ENCODE results near the gene STIP1. TPM values are rescaled to one million over a fixed set of nuclear protein-coding genes. Genes with fewer than 3 reads are reported as not detected.
"Not testable (repeated sequence)": the region's sequence is repeated elsewhere in the genome, so short reads cannot be mapped to it uniquely, and the experiment has no call there.

The STIP1 gene
- total RNA-seq, 3 donors from 2014 or later, result 439 to 477 (median 457) TPM

DNA sequence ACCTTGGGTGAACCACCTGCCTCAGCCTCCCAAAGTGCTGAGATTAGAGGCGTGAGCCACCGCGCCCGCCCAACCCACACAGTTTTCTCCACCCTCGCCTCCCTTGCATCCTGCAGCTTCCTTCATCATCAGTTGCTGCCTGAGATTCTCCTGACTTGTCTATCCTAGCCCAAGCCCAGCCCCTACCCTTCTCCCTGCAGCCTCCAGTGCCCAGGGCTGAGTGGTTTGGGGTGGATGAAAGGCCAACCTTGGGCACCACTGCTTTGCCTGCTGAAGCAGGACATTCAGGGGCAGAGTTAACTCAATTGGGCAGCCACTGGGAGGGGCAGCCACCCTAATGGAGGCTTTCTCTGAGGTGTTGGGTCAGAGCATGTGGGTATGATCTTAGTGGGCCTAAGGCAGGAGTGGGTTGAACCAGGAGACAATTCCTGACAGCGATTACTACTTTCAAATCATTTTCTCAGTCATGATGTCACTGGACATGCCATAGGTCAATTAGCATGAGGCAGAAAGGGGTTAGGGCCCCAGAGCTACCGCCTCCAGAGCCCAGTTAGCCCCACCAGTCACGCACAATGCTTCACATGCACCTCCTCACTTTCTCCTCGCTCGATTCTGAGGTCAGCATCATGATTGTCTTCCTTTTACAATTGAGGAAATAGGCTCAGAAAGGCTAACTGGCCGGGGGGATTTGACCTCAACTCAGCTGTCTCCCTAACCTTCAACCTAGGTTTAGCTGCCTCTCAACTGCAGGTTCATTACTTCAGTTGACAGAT, 53.9 kb downstream of the STIP1 start:
- Mint-ChIP-seq H3K36me3 (ENCODE audit: insufficient read depth) (peaks cover 2% of the 10 kb centered on the region), H3K4me1 (ENCODE audit: low read depth) (peaks cover 40% of the 10 kb centered on the region), H3K9me3 (no peaks in the 10 kb centered on the region), H3K4me3 (peak overlapping the region; percentile 89), H3K27me3 (ENCODE audit: low read depth) (no peaks in the 10 kb centered on the region)
- DNase-seq, result no peak
- ATAC-seq, result no peak

- Mint-ChIP-seq H3K36me3 (ENCODE audit: insufficient read depth) (peaks cover 2% of the 10 kb centered on the region), H3K9me3 (no peaks in the 10 kb centered on the region), H3K27me3 (ENCODE audit: low read depth) (no peaks in the 10 kb centered on the region), H3K4me1 (ENCODE audit: low read depth) (peaks cover 33% of the 10 kb centered on the region), H3K4me3 (peak within 1 kb of the TSS; percentile 89)
- peak; percentile 97 for DNase-seq
- ATAC-seq, result peak; percentile 72 to 73
Observed at GRCh38 chr11:64240435-64241240, 54.7 kb downstream of the STIP1 start, which contains the start of gene FKBP2. FKBP2 (plus strand) TSS chr11:64241095; CDS start chr11:64242388, 1,293 bp downstream.

DNA sequence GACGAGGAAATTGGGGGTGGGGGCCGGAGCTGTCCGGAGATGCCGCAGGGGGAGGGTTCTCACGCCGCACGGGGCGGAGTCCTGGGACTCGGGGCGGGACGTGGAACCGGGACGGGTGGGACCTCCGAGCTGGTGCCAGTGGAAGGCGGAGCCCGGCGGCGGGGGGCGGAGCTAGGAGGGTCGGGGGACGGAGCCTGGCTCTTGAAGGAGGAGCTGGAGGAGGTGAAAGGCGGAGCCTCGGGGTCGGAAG, 55.2 kb downstream of the STIP1 start:
- H3K4me1 Mint-ChIP-seq (ENCODE audit: low read depth), result peaks cover 31% of the 10 kb centered on the region
- H3K36me3 Mint-ChIP-seq (ENCODE audit: insufficient read depth), result peaks cover 2% of the 10 kb centered on the region
- DNase-seq (peak; percentile 100), ATAC-seq (peak; percentile 82 to 84)
- peak overlapping the region; percentile 89 for H3K4me3 Mint-ChIP-seq
- H3K27me3 Mint-ChIP-seq (ENCODE audit: low read depth), result no peaks in the 10 kb centered on the region
- no peaks in the 10 kb centered on the region for H3K9me3 Mint-ChIP-seq

DNA sequence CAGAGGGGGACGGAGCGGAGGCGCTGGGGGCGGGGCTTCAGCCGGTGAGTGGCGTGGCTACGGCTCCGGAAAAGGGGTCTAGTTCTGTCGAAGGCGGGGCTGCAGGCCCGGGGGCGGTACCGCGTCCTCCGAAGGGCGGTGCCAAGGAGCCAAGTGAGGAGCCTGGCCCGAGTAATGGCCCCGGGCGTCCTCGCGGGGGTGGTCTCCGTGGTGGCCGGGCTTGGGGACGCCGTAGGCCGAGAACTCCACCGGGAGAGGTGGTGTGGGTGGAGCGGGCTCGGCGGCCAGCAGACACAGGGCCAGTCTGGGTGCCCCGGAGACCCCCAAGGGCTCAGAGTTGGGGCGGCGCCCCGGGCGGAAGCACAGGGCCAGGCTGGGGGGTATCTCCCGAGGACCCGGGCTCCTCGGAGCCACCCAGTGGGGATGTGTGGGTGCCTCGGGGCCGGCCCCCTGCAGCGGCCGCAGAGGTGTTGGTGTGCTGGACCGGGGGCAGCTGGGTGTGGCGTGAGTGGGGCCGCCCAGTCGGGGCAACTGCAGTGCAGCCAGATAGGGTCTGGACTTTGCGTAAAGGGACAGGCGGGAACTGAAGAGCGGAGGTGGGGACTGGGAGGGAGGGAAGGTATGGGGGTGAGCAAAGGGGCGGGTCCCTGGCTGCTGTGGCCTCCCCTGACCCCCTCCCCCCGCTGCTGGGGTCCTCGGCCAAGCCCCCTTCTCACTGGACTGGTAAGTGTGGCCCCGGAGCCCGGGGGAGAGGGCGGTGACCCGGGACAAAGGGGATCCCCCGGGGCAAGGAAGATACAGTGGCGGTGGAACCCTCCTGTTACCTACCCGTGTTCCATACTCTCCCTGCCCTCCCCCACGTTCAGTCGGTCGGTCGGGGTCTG, 55.8 kb downstream of the STIP1 start:
- ATAC-seq (peak; percentile 1), DNase-seq (no peak)
- Mint-ChIP-seq H3K4me3 (peak overlapping the region; percentile 89), H3K27me3 (ENCODE audit: low read depth) (no peaks in the 10 kb centered on the region), H3K9me3 (no peaks in the 10 kb centered on the region), H3K36me3 (ENCODE audit: insufficient read depth) (peaks cover 2% of the 10 kb centered on the region), H3K4me1 (ENCODE audit: low read depth) (peaks cover 31% of the 10 kb centered on the region)

GRCh38 chr11:64243236-64243854, 57.4 kb downstream of the STIP1 start:
- DNase-seq (no peak), ATAC-seq (no peak)
- H3K9me3 Mint-ChIP-seq, result no peaks in the 10 kb centered on the region
- H3K27me3 Mint-ChIP-seq (ENCODE audit: low read depth), result no peaks in the 10 kb centered on the region
- peaks cover 33% of the 10 kb centered on the region for H3K4me1 Mint-ChIP-seq (ENCODE audit: low read depth)
- H3K4me3 Mint-ChIP-seq, result peak overlapping the region; percentile 89
- peaks cover 2% of the 10 kb centered on the region for H3K36me3 Mint-ChIP-seq (ENCODE audit: insufficient read depth)

GRCh38 chr11:64244107-64244506, 58.1 kb downstream of the STIP1 start:
- Mint-ChIP-seq H3K4me1 (ENCODE audit: low read depth) (peaks cover 33% of the 10 kb centered on the region), H3K4me3 (peak overlapping the region; percentile 89), H3K9me3 (no peaks in the 10 kb centered on the region), H3K36me3 (ENCODE audit: insufficient read depth) (peaks cover 2% of the 10 kb centered on the region), H3K27me3 (ENCODE audit: low read depth) (no peaks in the 10 kb centered on the region)
- DNase-seq (no peak), ATAC-seq (no peak)

GRCh38 chr11:64244966-64245365, 59.0 kb downstream of the STIP1 start:
- DNase-seq (no peak), ATAC-seq (no peak)
- H3K9me3 Mint-ChIP-seq, result no peaks in the 10 kb centered on the region
- H3K36me3 Mint-ChIP-seq (ENCODE audit: insufficient read depth), result peaks cover 2% of the 10 kb centered on the region
- H3K4me3 Mint-ChIP-seq, result peak overlapping the region; percentile 97
- H3K27me3 Mint-ChIP-seq (ENCODE audit: low read depth), result no peaks in the 10 kb centered on the region
- peaks cover 31% of the 10 kb centered on the region for H3K4me1 Mint-ChIP-seq (ENCODE audit: low read depth)

DNA sequence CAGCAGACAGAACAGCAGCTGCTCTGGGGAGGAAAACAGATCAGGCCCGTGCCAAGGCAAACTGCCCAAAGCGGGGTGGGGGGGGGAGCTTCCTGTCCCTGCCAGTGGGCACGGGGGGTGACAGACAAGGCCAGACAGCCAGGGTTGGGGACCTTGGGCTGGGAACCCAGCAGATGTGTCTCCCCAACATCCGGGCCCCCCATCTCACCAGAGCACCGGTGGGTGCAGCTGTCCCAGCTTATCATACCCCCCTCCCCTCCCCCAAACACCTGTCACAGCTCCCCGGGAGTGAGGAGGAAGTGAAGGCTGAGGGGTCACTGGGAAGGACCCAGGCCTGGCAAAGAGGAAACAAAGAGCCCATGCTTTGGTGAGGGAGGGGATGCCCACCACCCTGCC, 59.4 kb downstream of the STIP1 start:
- H3K4me1 Mint-ChIP-seq (ENCODE audit: low read depth), result peaks cover 29% of the 10 kb centered on the region
- H3K4me3 Mint-ChIP-seq, result peak overlapping the region; percentile 97
- H3K27me3 Mint-ChIP-seq (ENCODE audit: low read depth), result no peaks in the 10 kb centered on the region
- DNase-seq (no peak), ATAC-seq (no peak)
- no peaks in the 10 kb centered on the region for H3K9me3 Mint-ChIP-seq
- H3K36me3 Mint-ChIP-seq (ENCODE audit: insufficient read depth), result no peaks in the 10 kb centered on the region

- DNase-seq, result peak; percentile 82
- Mint-ChIP-seq H3K4me3 (peak overlapping the region; percentile 97), H3K36me3 (ENCODE audit: insufficient read depth) (no peaks in the 10 kb centered on the region), H3K27me3 (ENCODE audit: low read depth) (no peaks in the 10 kb centered on the region), H3K9me3 (no peaks in the 10 kb centered on the region), H3K4me1 (ENCODE audit: low read depth) (peaks cover 28% of the 10 kb centered on the region)
- peak; percentile 16 to 20 for ATAC-seq
Observed at GRCh38 chr11:64245797-64246620, 60.0 kb downstream of the STIP1 start.

- not testable (repeated sequence) for DNase-seq; H3K36me3 Mint-ChIP-seq (ENCODE audit: insufficient read depth); H3K9me3 Mint-ChIP-seq; H3K27me3 Mint-ChIP-seq (ENCODE audit: low read depth)
- Mint-ChIP-seq H3K4me1 (ENCODE audit: low read depth) (peaks cover 28% of the 10 kb centered on the region), H3K4me3 (peak overlapping the region; percentile 83)
- ATAC-seq, result peak; percentile 16 to 26
Observed at GRCh38 chr11:64246621-64246870, 60.6 kb downstream of the STIP1 start.

DNA sequence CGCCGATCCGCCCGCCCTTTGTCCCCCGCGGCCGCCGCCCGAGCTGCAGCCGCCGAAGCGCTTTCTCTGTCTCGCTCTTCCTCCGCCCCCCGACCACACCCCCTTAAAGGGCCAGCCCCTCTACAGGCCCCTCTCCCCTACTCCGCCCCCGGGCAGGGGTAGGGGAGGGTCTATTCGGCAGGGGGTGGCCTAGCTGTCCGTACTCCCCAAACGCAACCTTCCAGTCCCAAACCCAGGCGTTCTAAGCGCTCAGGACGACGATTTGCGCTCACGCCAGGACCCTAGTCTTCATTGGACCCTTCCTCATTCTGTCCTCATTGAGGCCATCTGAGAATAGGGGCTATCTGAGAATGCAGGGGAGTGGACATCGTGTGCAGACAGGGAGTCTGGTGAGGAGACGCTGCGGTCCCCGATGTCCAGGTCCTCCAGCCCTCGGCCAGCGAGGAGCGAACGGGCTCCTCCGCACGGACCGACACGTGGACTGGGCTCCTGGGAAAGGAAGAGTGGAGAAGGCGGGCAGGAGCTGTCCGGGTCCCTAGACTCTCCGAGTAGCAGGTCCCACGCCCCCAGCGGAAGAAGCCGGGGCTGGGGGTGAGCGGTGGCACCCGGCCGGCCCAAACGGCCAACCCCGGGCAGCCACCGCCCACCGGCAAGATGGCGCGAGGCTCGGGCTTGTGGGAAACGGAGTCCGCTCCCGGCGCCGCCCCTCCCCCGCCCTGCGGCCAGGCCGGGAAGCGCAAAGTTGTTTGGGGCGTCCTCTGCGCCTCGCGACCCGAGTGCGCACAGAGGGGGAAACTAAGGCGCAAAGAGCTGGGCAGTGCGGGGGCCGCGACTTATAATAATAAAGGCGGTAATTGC, 61.1 kb downstream of the STIP1 start, which contains the start of gene PPP1R14B:
TSS of gene PPP1R14B (minus strand) at position 73 of the 858 bp plus-strand sequence. CDS start 270 bp downstream, outside the sequence.
- Mint-ChIP-seq H3K4me3 (peak within 1 kb of the TSS; percentile 97), H3K9me3 (no peaks in the 10 kb centered on the region), H3K4me1 (ENCODE audit: low read depth) (peaks cover 33% of the 10 kb centered on the region), H3K36me3 (ENCODE audit: insufficient read depth) (no peaks in the 10 kb centered on the region), H3K27me3 (ENCODE audit: low read depth) (no peaks in the 10 kb centered on the region)
- DNase-seq (peak; percentile 77), ATAC-seq (peak; percentile 69)

GRCh38 chr11:64247729-64248531, 62.0 kb downstream of the STIP1 start:
- Mint-ChIP-seq H3K9me3 (no peaks in the 10 kb centered on the region), H3K27me3 (ENCODE audit: low read depth) (no peaks in the 10 kb centered on the region), H3K36me3 (ENCODE audit: insufficient read depth) (no peaks in the 10 kb centered on the region), H3K4me1 (ENCODE audit: low read depth) (peaks cover 28% of the 10 kb centered on the region), H3K4me3 (peak overlapping the region; percentile 73)
- ATAC-seq (no peak), DNase-seq (no peak)

Data from activated T-cell treated with anti-CD3 and anti-CD28 coated beads, Interleukin-2, amount 50 U/mL, for 4 hours (primary cell).